ENCODE measurements around the gene MMP10.

Gene MMP10

GRCh38 chr11:102780491-102780918 is at the start of gene MMP10:
TSS of gene MMP10 (minus strand) at chr11:102780628. CDS start at chr11:102780591, 37 bp downstream.
- DNase-seq (ENCODE audit: low spot score) = no peak

GRCh38 chr11:102829316-102830000 is 49.0 kb upstream of the MMP10 start:
- DNase-seq (ENCODE audit: low spot score) = no peak

- no peak for DNase-seq (ENCODE audit: low spot score)
These were observed 44.1 kb upstream of the MMP10 start for GRCh38 chr11:102824556-102824955.

GRCh38 chr11:102819491-102819890 is 39.1 kb upstream of the MMP10 start:
- DNase-seq (ENCODE audit: low spot score) = no peak

- no peak for DNase-seq (ENCODE audit: low spot score)
These were observed 33.1 kb upstream of the MMP10 start for GRCh38 chr11:102813484-102813883.

- DNase-seq (ENCODE audit: low spot score) = no peak
These were observed 31.8 kb upstream of the MMP10 start for GRCh38 chr11:102812188-102812587.

GRCh38 chr11:102810950-102811660 is 30.7 kb upstream of the MMP10 start:
- DNase-seq (ENCODE audit: low spot score) = no peak

- no peak for DNase-seq (ENCODE audit: low spot score)
These were observed 29.5 kb upstream of the MMP10 start for GRCh38 chr11:102809971-102810370.

- DNase-seq (ENCODE audit: low spot score) = no peak
These were observed 27.5 kb upstream of the MMP10 start for GRCh38 chr11:102807921-102808320.

- DNase-seq (ENCODE audit: low spot score) = no peak
These were observed 25.9 kb upstream of the MMP10 start for GRCh38 chr11:102806296-102806695.

- no peak for DNase-seq (ENCODE audit: low spot score)
These were observed 21.9 kb upstream of the MMP10 start for GRCh38 chr11:102802341-102802740.

- no peak for DNase-seq (ENCODE audit: low spot score)
These were observed 20.3 kb upstream of the MMP10 start for GRCh38 chr11:102800767-102801166.

GRCh38 chr11:102799681-102800340 is 19.4 kb upstream of the MMP10 start:
- no peak for DNase-seq (ENCODE audit: low spot score)

GRCh38 chr11:102798012-102798746 is 17.8 kb upstream of the MMP10 start, which contains the start of gene MMP1:
TSS of gene MMP1 (minus strand) at chr11:102798160. CDS start at chr11:102798092, 68 bp downstream.
- DNase-seq (ENCODE audit: low spot score) = no peak

- no peak for DNase-seq (ENCODE audit: low spot score)
These were observed 14.0 kb upstream of the MMP10 start for GRCh38 chr11:102794382-102794781.

- no peak for DNase-seq (ENCODE audit: low spot score)
These were observed 13.4 kb upstream of the MMP10 start for GRCh38 chr11:102793677-102794290.

- DNase-seq (ENCODE audit: low spot score) = no peak
These were observed 12.2 kb upstream of the MMP10 start for GRCh38 chr11:102792604-102793003.

- no peak for DNase-seq (ENCODE audit: low spot score)
These were observed 11.0 kb upstream of the MMP10 start for GRCh38 chr11:102791271-102792036.

GRCh38 chr11:102788334-102788995 is 8.0 kb upstream of the MMP10 start:
- no peak for DNase-seq (ENCODE audit: low spot score)

- no peak for DNase-seq (ENCODE audit: low spot score)
These were observed 4.0 kb upstream of the MMP10 start for GRCh38 chr11:102784380-102784779.

Measured in HuH-7.5 (cell line).